ENCODE measurements around the gene CYSTM1.

Gene CYSTM1

GRCh38 chr5:140227046-140227445, 52.1 kb downstream of the CYSTM1 start:
- TF ChIP-seq PPARA (CRISPR knock-in tag; IDR thresholded peaks at IDR 0.05; ENCODE audit: borderline replicate concordance) = no peak
- TF ChIP-seq ZNF565 (CRISPR knock-in tag; conservative IDR thresholded peaks at IDR 0.05; ENCODE audit: low read depth) = no peak
- TF ChIP-seq ARNTL (CRISPR knock-in tag; IDR thresholded peaks at IDR 0.05; ENCODE audit: borderline replicate concordance, low read depth) = no peak
- no peak for TF ChIP-seq TCF4 (CRISPR knock-in tag; IDR thresholded peaks at IDR 0.05; ENCODE audit: borderline replicate concordance)
- TF ChIP-seq, protein P1, sequence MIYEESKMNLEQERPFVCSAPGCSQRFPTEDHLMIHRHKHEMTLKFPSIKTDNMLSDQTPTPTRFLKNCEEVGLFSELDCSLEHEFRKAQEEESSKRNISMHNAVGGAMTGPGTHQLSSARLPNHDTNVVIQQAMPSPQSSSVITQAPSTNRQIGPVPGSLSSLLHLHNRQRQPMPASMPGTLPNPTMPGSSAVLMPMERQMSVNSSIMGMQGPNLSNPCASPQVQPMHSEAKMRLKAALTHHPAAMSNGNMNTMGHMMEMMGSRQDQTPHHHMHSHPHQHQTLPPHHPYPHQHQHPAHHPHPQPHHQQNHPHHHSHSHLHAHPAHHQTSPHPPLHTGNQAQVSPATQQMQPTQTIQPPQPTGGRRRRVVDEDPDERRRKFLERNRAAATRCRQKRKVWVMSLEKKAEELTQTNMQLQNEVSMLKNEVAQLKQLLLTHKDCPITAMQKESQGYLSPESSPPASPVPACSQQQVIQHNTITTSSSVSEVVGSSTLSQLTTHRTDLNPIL (CRISPR knock-in tag; IDR thresholded peaks at IDR 0.05; ENCODE audit: low read depth) = no peak
- no peak for TF ChIP-seq ESRRG (CRISPR knock-in tag; IDR thresholded peaks at IDR 0.05)
- TF ChIP-seq ISL1 (CRISPR knock-in tag; IDR thresholded peaks at IDR 0.05) = no peak
- TF ChIP-seq, protein P2, sequence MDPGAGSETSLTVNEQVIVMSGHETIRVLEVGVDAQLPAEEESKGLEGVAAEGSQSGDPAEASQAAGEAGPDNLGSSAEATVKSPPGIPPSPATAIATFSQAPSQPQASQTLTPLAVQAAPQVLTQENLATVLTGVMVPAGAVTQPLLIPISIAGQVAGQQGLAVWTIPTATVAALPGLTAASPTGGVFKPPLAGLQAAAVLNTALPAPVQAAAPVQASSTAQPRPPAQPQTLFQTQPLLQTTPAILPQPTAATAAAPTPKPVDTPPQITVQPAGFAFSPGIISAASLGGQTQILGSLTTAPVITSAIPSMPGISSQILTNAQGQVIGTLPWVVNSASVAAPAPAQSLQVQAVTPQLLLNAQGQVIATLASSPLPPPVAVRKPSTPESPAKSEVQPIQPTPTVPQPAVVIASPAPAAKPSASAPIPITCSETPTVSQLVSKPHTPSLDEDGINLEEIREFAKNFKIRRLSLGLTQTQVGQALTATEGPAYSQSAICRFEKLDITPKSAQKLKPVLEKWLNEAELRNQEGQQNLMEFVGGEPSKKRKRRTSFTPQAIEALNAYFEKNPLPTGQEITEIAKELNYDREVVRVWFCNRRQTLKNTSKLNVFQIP (CRISPR knock-in tag; IDR thresholded peaks at IDR 0.05; ENCODE audit: borderline replicate concordance, low read depth) = no peak
- no peak for TF ChIP-seq RARB (CRISPR knock-in tag; IDR thresholded peaks at IDR 0.05)
- TF ChIP-seq SNAI2 (CRISPR knock-in tag; IDR thresholded peaks at IDR 0.05) = no peak
- TF ChIP-seq, protein P3, sequence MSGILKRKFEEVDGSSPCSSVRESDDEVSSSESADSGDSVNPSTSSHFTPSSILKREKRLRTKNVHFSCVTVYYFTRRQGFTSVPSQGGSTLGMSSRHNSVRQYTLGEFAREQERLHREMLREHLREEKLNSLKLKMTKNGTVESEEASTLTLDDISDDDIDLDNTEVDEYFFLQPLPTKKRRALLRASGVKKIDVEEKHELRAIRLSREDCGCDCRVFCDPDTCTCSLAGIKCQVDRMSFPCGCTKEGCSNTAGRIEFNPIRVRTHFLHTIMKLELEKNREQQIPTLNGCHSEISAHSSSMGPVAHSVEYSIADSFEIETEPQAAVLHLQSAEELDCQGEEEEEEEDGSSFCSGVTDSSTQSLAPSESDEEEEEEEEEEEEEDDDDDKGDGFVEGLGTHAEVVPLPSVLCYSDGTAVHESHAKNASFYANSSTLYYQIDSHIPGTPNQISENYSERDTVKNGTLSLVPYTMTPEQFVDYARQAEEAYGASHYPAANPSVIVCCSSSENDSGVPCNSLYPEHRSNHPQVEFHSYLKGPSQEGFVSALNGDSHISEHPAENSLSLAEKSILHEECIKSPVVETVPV (CRISPR knock-in tag; IDR thresholded peaks at IDR 0.05) = no peak
- TF ChIP-seq ZFP3 (CRISPR knock-in tag; IDR thresholded peaks at IDR 0.05) = no peak
- no peak for TF ChIP-seq GLIS3 (CRISPR knock-in tag; IDR thresholded peaks at IDR 0.05)
- no peak for TF ChIP-seq OSR1 (CRISPR knock-in tag; IDR thresholded peaks at IDR 0.05)
- no peak for TF ChIP-seq CSDC2 (CRISPR knock-in tag; IDR thresholded peaks at IDR 0.05)
- TF ChIP-seq TOX (CRISPR knock-in tag; IDR thresholded peaks at IDR 0.05; ENCODE audit: borderline replicate concordance) = no peak
- TF ChIP-seq ZC3H10 (CRISPR knock-in tag; IDR thresholded peaks at IDR 0.05) = no peak
- TF ChIP-seq PATZ1 (CRISPR knock-in tag; IDR thresholded peaks at IDR 0.05; ENCODE audit: borderline replicate concordance) = no peak
- TF ChIP-seq, protein P4, sequence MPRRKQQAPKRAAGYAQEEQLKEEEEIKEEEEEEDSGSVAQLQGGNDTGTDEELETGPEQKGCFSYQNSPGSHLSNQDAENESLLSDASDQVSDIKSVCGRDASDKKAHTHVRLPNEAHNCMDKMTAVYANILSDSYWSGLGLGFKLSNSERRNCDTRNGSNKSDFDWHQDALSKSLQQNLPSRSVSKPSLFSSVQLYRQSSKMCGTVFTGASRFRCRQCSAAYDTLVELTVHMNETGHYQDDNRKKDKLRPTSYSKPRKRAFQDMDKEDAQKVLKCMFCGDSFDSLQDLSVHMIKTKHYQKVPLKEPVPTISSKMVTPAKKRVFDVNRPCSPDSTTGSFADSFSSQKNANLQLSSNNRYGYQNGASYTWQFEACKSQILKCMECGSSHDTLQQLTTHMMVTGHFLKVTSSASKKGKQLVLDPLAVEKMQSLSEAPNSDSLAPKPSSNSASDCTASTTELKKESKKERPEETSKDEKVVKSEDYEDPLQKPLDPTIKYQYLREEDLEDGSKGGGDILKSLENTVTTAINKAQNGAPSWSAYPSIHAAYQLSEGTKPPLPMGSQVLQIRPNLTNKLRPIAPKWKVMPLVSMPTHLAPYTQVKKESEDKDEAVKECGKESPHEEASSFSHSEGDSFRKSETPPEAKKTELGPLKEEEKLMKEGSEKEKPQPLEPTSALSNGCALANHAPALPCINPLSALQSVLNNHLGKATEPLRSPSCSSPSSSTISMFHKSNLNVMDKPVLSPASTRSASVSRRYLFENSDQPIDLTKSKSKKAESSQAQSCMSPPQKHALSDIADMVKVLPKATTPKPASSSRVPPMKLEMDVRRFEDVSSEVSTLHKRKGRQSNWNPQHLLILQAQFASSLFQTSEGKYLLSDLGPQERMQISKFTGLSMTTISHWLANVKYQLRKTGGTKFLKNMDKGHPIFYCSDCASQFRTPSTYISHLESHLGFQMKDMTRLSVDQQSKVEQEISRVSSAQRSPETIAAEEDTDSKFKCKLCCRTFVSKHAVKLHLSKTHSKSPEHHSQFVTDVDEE (CRISPR knock-in tag; IDR thresholded peaks at IDR 0.05) = no peak
- ATAC-seq = no peak

DNA sequence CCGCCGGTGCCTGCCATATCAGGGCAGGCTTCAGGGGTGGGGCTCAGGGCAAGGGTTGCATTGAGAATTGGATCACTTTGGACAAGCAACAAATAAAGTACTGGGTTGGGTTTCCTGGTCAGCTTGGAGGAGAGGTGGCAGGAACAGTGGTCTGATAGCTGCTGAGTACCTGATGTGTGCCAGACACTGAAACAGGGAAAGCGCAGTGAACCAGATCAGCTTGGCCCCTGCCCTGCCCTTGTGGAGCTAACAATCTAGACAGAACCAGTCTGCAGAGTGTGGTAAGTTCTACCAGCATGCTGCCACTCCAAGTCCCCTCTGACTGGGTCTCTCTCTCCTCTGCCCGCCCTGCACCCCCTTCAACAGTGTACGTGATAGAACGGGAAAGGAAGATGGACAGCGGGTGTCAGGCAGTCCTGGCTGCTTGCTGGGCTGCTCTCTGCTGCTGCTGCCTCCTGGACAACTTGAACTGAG, 53.4 kb downstream of the CYSTM1 start:
- no peak for ATAC-seq

More for the DNA sequence above, 53.4 kb downstream of the CYSTM1 start:
- TF ChIP-seq ARNTL (CRISPR knock-in tag; IDR thresholded peaks at IDR 0.05; ENCODE audit: borderline replicate concordance, low read depth) (no peak), GLIS3 (CRISPR knock-in tag; IDR thresholded peaks at IDR 0.05) (no peak), BACH2 (CRISPR knock-in tag; IDR thresholded peaks at IDR 0.05; ENCODE audit: borderline replicate concordance) (no peak), ZFP30 (CRISPR knock-in tag; IDR thresholded peaks at IDR 0.05) (no peak), ZNF565 (CRISPR knock-in tag; conservative IDR thresholded peaks at IDR 0.05; ENCODE audit: low read depth) (no peak)
- TF ChIP-seq, protein P4 (CRISPR knock-in tag; IDR thresholded peaks at IDR 0.05) = no peak
- TF ChIP-seq, protein P3 (CRISPR knock-in tag; IDR thresholded peaks at IDR 0.05) = no peak
